Skeletal muscle satellite cell (primary cell): Measurements from ENCODE around the gene EZR.
A peak's percentile ranks its signal among the peaks of the same experiment; 100 is the strongest.

Experiments used
- H3K27me3 ChIP-seq: 2 replicates; pipeline ENCODE4 v1.7.0; 2013; ENCODE audit warnings: low read length; ENCODE audit not compliant: control insufficient read depth, insufficient read depth
- H3K36me3 ChIP-seq: 2 replicates; pipeline ENCODE4 v1.7.0; 2013; ENCODE audit warnings: mild to moderate bottlenecking, control low read depth, low read length; ENCODE audit not compliant: insufficient read depth
- H3K4me1 ChIP-seq: 2 replicates; pipeline ENCODE4 v1.7.0; 2013; ENCODE audit warnings: low read length; ENCODE audit not compliant: control insufficient read depth, insufficient read depth
- H3K4me2 ChIP-seq: 2 replicates; pipeline ENCODE4 v1.7.0; 2013; ENCODE audit warnings: mild to moderate bottlenecking, low read length
- H3K4me3 ChIP-seq: 2 replicates; pipeline ENCODE4 v1.7.0; 2013; ENCODE audit warnings: low read length
- H3K9ac ChIP-seq: 2 replicates; pipeline ENCODE4 v1.7.0; 2013; ENCODE audit warnings: mild to moderate bottlenecking, low read depth, low read length, moderate library complexity
- H3K9me3 ChIP-seq: replicated peaks from 2 replicates; pipeline ENCODE4 v1.7.0; 2013; ENCODE audit warnings: mild to moderate bottlenecking, control low read depth, low read length

The EZR gene

DNA sequence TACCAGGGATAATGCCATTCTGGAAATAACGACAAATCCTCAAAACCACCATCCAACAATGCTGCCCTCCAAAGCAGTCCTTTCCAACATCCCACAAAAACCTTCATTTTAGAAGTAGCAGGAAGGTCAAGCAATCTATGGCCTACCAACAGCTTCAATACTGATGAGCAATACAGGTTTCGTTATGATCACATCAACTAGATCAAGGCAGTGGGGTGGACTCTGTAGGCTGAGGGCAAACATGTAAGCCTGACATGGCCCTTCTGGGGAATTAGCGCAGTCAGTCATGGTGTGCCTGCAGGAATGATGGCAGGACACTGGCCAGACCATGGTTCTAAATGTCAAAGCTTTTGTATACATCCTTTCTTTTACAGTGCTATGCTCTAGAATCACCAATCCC is 41.7 kb downstream of the EZR start:
- Histone ChIP-seq H3K4me2 (no peak overlapping the region), H3K36me3 (peaks cover 76% of the 10 kb centered on the region), H3K9ac (no peak overlapping the region), H3K9me3 (no peaks in the 10 kb centered on the region), H3K4me3 (no peak overlapping the region), H3K4me1 (peaks cover 22% of the 10 kb centered on the region), H3K27me3 (no peaks in the 10 kb centered on the region)

DNA sequence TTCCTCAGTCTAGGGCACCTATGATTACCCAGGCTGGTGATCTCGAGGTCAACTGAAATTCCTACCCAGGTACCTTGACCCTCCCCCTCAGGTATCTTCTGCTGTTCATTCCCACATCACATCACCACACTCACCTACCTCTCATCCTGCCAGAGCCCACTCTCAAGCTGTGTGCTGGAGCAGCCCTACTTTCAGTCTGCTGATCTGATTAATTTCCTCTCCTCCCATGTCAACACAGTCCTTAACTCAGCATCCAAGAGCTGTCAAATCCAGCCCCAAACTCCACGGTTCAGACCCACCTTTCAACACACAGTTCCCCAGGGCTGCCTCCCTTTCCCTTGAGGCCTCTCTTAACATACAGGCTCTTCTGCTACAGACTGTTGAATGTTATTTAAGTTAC is 42.4 kb downstream of the EZR start:
- Histone ChIP-seq H3K4me1 (peaks cover 30% of the 10 kb centered on the region), H3K9me3 (no peaks in the 10 kb centered on the region), H3K9ac (no peak overlapping the region), H3K36me3 (peaks cover 76% of the 10 kb centered on the region), H3K4me2 (no peak overlapping the region), H3K4me3 (no peak overlapping the region), H3K27me3 (no peaks in the 10 kb centered on the region)

DNA sequence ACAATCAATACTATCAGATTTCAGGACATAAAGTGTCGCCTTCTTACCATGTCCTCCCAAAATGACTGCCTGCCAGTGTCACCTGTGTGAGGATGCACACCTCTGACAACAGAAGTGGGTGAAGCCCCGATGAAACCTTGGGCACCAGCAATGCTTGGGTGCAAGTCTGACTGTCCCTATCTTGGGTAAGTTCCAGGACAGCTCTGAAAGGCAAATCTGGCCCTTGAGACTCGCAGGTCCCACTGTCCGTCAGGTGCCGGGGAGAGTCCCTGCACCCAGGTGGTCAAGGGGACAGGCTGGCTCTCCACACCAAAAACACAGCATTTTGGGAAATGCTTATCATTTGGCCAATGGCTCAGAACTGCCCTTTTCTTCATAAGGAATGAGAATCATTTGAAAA is 43.3 kb downstream of the EZR start:
- no peaks in the 10 kb centered on the region for H3K9me3 ChIP-seq
- no peak overlapping the region for H3K4me2 ChIP-seq
- H3K9ac ChIP-seq, result no peak overlapping the region
- peaks cover 75% of the 10 kb centered on the region for H3K36me3 ChIP-seq
- H3K4me3 ChIP-seq, result no peak overlapping the region
- peaks cover 39% of the 10 kb centered on the region for H3K4me1 ChIP-seq
- H3K27me3 ChIP-seq, result no peaks in the 10 kb centered on the region

DNA sequence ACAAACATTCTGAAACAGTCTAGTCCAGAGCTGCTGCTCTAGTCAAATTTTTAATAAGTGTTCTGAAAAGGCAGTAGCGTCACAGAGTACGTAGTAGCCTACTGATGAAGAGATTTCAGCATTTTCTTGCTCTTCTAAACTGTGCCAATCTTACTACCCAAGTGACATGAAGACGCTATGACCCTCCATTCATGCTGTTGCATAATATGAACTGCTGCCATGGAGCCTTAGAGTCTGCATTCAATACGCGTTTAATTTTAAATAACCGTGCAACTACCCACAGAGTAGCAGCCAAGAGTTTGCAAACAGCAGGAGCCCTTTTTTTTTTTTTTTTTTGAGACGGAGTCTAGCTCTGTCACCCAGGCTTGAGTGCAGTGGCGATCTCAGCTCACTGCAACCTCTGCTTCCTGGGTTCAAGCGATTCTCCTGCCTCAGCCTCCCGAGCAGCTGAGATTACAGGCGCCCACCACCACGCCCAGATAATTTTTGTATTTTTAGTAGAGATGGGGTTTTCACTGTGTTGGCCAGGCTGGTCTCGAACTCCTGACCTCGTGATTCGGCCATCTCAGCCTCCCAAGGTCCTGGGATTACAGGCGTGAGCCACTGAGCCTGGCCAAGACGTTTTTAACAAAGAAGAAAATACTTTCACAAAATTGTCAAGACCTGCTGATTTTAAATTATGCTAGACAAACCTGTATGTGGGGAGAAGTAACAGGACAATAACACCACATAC is 44.3 kb downstream of the EZR start:
- Histone ChIP-seq H3K36me3 (peaks cover 74% of the 10 kb centered on the region), H3K4me3 (no peak overlapping the region), H3K9me3 (no peaks in the 10 kb centered on the region), H3K4me2 (no peak overlapping the region), H3K4me1 (peaks cover 48% of the 10 kb centered on the region), H3K27me3 (no peaks in the 10 kb centered on the region), H3K9ac (no peak overlapping the region)

DNA sequence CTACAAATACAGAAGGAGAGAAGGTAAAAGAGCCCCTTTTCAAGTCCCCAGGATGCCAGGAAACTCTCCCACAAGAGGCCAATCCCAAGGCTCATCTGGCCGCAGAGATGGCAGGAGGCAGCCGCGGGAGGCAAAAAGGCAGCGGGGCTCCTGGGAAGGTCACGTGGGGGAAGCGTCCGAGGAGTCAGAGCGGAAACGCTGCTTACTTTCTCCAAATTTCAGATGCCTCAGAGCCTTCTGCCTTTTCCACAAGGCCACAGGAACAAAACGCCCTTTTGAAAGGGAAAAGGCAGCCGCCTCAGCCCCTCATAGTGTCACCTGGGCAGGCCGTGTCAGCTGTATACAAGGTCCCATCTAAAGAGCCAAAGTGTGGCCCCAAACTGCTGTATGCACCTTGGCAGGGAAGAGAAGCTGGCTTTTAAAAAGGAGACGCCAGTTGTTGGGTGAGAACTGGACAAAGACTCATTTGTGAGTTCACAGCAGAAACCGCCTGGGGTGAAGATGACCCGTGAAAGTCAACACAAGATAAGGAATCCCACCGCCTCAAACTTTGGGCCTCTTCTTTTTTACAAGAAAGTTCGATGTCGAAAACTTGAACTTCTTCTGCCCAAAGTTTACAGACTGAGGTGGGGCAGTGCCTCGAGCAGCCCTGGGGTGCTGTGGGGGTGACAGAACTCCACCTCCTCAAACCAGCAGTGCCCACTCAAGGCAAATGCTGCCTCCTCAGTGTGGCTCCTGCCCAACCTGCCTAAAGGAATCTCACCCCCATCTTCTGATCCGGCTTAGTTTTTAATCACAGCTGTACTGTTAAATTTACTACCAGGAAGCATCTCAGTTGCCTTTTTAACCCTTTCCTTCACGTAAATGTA is 45.4 kb downstream of the EZR start:
- peaks cover 55% of the 10 kb centered on the region for H3K4me1 ChIP-seq
- H3K36me3 ChIP-seq, result peaks cover 80% of the 10 kb centered on the region
- no peaks in the 10 kb centered on the region for H3K27me3 ChIP-seq
- H3K4me3 ChIP-seq, result no peak overlapping the region
- no peak overlapping the region for H3K9ac ChIP-seq
- H3K9me3 ChIP-seq, result no peaks in the 10 kb centered on the region
- no peak overlapping the region for H3K4me2 ChIP-seq

DNA sequence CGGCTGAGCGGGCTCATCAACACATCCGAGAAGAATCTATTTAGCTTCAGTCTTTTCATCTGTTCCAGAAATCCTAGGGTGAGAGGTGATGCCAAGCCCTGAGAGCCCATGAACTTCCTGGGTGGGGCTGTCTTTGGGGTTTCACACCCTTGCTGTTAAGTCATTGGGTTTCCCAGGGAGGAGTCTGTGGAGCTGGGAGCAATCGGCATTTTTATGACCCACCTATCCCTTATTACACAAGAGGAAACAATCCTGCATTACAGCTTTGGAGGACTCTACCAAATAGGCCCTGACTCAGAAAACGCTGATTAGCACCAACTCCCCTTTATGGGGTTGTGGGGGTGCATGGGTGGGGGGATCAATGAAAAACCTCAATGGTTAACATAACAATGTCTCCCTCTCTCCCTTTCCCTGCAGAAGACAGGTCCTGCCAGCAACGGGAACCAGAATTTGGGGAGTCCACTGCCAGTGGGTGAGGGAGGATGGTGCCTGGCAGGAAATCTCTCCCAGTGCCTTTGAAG is 46.3 kb downstream of the EZR start:
- Histone ChIP-seq H3K4me2 (peak overlapping the region; percentile 35), H3K36me3 (peaks cover 80% of the 10 kb centered on the region), H3K4me1 (peaks cover 47% of the 10 kb centered on the region), H3K9ac (no peak overlapping the region), H3K27me3 (no peaks in the 10 kb centered on the region), H3K9me3 (no peaks in the 10 kb centered on the region), H3K4me3 (no peak overlapping the region)

DNA sequence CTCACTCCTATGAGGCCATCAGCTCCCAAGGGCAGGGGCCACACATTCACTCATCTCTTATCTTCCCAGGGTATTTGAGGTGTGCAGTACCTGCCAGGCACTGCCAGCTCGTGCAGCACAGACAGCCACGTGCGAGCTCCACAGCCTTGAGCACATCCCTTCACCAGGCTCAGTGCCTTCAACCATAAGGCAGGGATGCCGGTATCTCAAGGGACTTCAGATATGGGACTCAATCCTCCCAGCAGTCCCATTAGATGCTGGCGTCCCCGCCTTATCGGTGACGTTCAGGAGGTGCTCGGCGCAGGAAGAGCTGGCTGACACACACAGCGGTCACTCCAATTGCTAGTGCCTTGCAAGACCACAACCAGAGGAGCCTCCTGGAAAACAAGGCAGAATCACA is 47.0 kb downstream of the EZR start:
- Histone ChIP-seq H3K4me1 (peaks cover 46% of the 10 kb centered on the region), H3K27me3 (no peaks in the 10 kb centered on the region), H3K9me3 (no peaks in the 10 kb centered on the region), H3K4me2 (peak overlapping the region; percentile 35), H3K9ac (no peak overlapping the region), H3K4me3 (no peak overlapping the region), H3K36me3 (peaks cover 80% of the 10 kb centered on the region)

DNA sequence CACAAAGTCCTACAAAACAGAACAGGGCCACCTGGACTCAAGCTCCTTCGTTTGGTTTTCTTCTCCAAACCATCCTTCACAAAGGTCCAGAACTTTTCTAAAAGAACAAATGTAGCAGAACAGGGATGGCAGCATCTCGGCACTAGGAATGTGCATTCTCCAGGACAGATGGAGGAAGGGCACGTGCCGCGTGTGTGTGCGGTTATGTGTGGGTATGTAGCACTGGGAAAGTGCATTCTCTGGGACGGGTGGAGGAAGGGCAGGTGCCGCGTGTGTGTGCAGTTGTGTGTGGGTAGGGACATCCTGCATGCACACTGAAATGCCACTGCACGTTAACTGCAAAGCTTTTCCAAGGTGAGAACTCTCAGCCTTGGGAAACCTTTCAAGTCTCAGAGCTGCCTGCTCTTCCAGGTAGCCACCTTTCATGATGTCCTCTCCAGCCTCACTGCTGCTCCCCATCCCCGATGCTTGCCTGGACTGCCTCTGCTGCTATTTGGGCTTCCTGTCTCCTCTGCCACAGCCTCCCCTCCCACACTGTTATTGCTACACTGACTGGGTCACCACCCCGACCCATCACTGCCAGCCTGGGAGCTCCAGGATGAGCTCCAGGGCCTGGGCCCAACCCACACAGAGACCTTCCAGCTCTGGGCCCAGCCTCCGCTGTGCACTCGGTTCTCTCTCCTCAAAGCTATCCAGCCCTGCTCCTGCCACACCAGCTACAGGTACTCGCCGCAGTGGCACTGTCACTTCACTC is 47.6 kb downstream of the EZR start:
- no peak overlapping the region for H3K9ac ChIP-seq
- no peak overlapping the region for H3K4me3 ChIP-seq
- peaks cover 83% of the 10 kb centered on the region for H3K36me3 ChIP-seq
- peaks cover 46% of the 10 kb centered on the region for H3K4me1 ChIP-seq
- H3K27me3 ChIP-seq, result no peaks in the 10 kb centered on the region
- H3K9me3 ChIP-seq, result no peaks in the 10 kb centered on the region
- no peak overlapping the region for H3K4me2 ChIP-seq

DNA sequence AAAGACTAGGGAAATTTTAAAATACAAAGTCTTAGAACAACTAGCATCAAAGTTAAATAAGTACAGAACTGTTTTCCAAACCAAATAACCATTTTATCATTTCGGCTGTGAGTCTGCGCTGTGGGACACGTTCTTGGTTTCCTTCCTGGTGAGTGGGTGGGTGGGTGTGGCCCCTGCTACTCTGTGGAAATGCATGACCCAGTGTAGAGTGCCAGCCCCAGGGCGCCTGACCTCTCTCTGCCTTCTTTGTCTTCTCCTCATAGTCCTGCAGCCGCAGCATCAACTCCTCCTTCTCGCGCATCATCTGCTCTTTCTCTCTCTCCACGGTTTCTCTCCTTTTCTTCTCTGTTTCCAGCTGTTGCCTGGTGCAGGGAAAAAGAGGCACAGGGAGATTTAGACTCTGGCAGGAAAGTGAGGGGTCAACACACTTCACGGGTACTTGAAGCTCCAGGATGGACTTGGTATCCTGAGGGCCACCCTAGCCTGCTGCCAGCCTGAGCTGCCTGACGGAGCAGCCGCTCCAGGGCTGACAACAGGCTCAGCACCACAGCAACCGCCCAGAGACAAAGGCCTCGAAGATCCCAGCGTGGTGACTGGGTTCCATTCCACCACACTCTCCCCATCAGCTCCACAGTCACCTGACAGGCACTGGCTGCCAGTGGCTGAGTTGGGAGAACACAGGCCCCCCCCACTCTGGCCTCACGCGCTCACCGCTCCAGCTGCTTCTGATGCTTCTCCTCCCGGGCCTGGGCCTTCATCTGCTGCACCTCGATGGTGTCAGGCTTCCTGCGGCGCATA is 48.4 kb downstream of the EZR start:
- H3K9ac ChIP-seq, result no peak overlapping the region
- peaks cover 46% of the 10 kb centered on the region for H3K4me1 ChIP-seq
- no peaks in the 10 kb centered on the region for H3K27me3 ChIP-seq
- H3K4me2 ChIP-seq, result no peak overlapping the region
- H3K36me3 ChIP-seq, result peaks cover 85% of the 10 kb centered on the region
- H3K4me3 ChIP-seq, result no peak overlapping the region
- no peaks in the 10 kb centered on the region for H3K9me3 ChIP-seq

DNA sequence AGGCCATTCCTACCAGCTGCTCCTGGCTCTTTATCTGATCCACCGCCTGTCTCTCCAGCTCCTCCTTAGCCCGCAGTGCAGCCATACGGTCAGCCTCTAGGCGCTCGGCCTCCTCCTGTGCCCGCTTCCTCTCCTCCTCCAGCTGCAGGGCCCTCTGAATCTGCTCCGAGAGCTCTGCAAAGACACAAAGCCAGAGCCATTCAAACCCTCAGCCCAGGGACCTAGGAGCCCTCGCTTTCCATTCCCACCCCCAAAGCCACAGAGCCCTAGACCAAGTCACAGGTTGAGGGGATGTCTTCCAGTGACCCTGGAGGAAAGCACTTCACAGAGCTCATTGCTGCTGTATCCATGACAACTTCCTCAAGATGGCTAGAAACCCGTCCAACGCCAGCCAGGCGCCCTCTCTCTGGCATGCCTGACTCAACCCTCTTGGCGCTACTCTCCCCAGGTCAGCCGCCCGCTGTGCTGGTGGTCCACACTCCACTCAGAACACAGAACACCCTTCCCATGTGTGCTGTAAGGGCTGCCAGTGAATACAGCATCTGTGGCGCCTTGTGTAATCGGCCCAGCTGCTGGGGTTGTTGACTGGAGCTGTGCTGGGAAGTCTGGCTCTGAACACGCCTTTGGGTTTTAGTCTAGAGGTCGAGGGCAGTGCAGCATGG is 49.3 kb downstream of the EZR start:
- Histone ChIP-seq H3K36me3 (peaks cover 87% of the 10 kb centered on the region), H3K4me1 (peaks cover 46% of the 10 kb centered on the region), H3K27me3 (no peaks in the 10 kb centered on the region), H3K4me3 (no peak overlapping the region), H3K9me3 (no peaks in the 10 kb centered on the region), H3K4me2 (peak overlapping the region; percentile 8), H3K9ac (no peak overlapping the region)
